Gastrocnemius medialis (tissue), 4 donors: Measurements from ENCODE around the gene TRIM46. TPM values are rescaled to one million over a fixed set of nuclear protein-coding genes. Genes with fewer than 3 reads are reported as not detected.

Source experiments
- ATAC-seq, 2 donors: fragments of 150-250 bp; one replicate each; pipeline ENCODE4 v1.9.1; 2016
- DNase-seq, 2 donors: peaks; one replicate each; pipeline ENCODE4 v3.0.0-alpha.2; 2019
- H3K27ac ChIP-seq, 4 donors: fragments of 200-600 bp; sonication (generic); 1 replicate in 1 of 4; 2 replicates in 3 of 4; pipeline ENCODE4 v1.5.1; 2016 to 2018; ENCODE audit warnings: mild to moderate bottlenecking in 2 of 4, moderate library complexity in 1 of 4
- H3K27me3 ChIP-seq, 3 donors: fragments of 200-600 bp; sonication (generic) in 2 of 3; 1 replicate in 1 of 3; 2 replicates in 2 of 3; pipeline versions ENCODE4 v1.5.1 to v1.6.0; 2016 to 2019; ENCODE audit warnings: mild to moderate bottlenecking in 1 of 3, moderate library complexity in 1 of 3
- H3K36me3 ChIP-seq, 2 donors: fragments of 200-600 bp; sonication (generic) in 1 of 2; one replicate each; pipeline ENCODE4 v1.5.1; 2017 to 2018
- H3K4me1 ChIP-seq, 2 donors: fragments of 200-600 bp; sonication (generic) in 1 of 2; one replicate each; pipeline ENCODE4 v1.5.1; 2016 to 2017; ENCODE audit warnings: mild to moderate bottlenecking in 2 of 2
- H3K4me3 ChIP-seq, 4 donors: fragments of 200-600 bp; sonication (generic) in 3 of 4; 1 replicate in 1 of 4; 2 replicates in 3 of 4; pipeline ENCODE4 v1.5.1; 2016 to 2019; ENCODE audit warnings: mild to moderate bottlenecking in 2 of 4
- H3K9me3 ChIP-seq, 3 donors: fragments of 200-600 bp; sonication (generic) in 2 of 3; 1 replicate in 1 of 3; 2 replicates in 2 of 3; pipeline ENCODE4 v1.5.1; 2016 to 2019
- CTCF ChIP-seq, 5 experiments: fragments of 450-650 bp in 3 of 5; fragments of 200-600 bp in 2 of 5; sonication (generic) in 2 of 5; IDR thresholded peaks in 4 of 5; conservative IDR thresholded peaks in 1 of 5; 1 replicate in 4 of 5; 2 replicates in 1 of 5; pipeline ENCODE4 v1.5.1; 2016 to 2019; ENCODE audit warnings: antibody characterized with exemption in 5 of 5, mild to moderate bottlenecking in 3 of 5, moderate library complexity in 3 of 5
- POLR2A ChIP-seq, 2 donors: fragments of 450-650 bp; IDR thresholded peaks; one replicate each; pipeline ENCODE4 v1.6.1; 2017; ENCODE audit warnings: antibody characterized with exemption in 2 of 2, mild to moderate bottlenecking in 2 of 2, moderate library complexity in 2 of 2
- in situ Hi-C, 4 donors: fragments of 200-750 bp; cut with MboI; loops; one replicate each; pipeline versions ENCODE4 v1.15.0 to v1.8.0; 2017; ENCODE audit warnings: low sequenced_read_pairs in 4 of 4
- intact Hi-C: fragments of 100-400 bp; cut with DNase I; formaldehyde crosslinking; loops from one replicate; pipeline ENCODE4 v1.15.1; 2023; ENCODE audit warnings: low total_unique reads
- total RNA-seq, 4 donors: library from RNA; depleted of rRNA; stranded (reverse); fragments of >200 nt; gene quantifications; one replicate each; pipeline versions ENCODE4 v1.1.0 to v1.2.3, GENCODE V29; 2016

Gene TRIM46
- total RNA-seq, 4 donors from 2014 or later, result not detected

DNA sequence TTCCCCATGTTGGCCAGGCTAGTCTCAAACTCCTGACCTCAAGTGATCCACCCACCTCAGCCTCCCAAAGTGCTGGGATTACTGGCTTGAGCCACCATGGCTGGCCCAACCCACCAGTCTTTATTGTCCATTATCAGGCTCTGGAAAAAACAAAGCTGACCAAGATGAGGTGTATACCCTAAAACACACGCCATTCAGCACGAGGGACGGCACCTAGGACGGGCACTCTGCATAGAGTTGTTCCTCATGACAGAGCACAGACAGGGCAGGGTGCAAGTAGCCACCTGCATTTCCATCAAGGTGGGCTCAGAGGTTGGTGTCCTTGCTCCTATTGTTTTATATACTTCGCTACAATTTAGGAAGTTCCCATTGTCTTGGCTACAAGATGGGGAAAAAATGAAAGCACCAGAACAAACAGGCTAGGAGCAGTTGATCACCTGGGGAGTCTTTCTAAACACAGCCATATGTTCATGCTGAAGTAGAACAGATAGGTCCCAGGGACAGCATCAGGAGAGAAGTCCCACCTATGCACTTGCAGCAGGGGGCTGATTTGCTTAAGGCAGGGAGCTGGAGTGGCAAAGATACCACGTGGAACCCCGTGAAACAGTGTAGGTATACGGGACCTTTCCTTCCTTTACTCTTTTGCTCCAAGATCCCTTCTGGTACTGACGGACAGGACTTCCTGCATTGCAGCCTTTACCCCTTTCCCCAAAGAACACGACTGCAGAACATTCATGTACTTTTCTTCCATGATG is 5.0 kb upstream of the TRIM46 start:
- no peak for ATAC-seq
- in situ Hi-C loops, result loop anchor here (5.0 kb wide), 1 partner anchor 76 kb away; no protein-coding TSS in a partner anchor
- no peak overlapping the region for H3K27ac ChIP-seq

DNA sequence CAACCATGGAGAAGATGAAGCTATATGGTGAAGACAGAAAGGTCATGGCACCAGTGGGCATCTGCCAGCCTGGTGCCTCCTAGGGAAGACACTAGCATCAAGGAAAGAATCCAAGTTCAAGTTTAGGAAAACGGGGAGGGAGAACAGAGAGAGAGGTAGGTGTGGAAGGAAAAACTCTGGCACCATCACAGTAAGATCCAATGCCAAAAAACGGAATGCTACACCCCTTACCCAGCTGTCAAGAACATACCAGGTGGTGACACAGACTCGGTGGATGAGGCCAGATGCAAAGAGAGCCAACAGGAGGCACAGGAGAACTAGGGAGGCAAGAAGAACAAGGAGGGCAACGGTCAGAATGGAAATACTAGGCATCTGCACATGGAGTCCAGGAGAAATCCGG is 4.1 kb upstream of the TRIM46 start:
- Histone ChIP-seq H3K36me3 (peaks cover 0 to 23% of the 10 kb centered on the region in 2 donors), H3K27me3 (peaks cover 9 to 10% (median 10%) of the 10 kb centered on the region in 3 donors), H3K4me1 (peaks cover 29% of the 10 kb centered on the region in 2 donors), H3K9me3 (no peaks in the 10 kb centered on the region), H3K4me3 (no peak overlapping the region), H3K27ac (no peak overlapping the region)
- in situ Hi-C loops, result loop anchor here (5.0 kb wide), 1 partner anchor 77 kb away; no protein-coding TSS in a partner anchor
- DNase-seq (no peak), ATAC-seq (no peak)
- intact Hi-C loops, result no loop called here
- no peak for TF ChIP-seq CTCF (IDR thresholded peaks at IDR 0.05 in 4 of 5, conservative IDR thresholded peaks at IDR 0.05 in 1 of 5)
- no peak for TF ChIP-seq POLR2A (IDR thresholded peaks at IDR 0.05)

More for the DNA sequence above, 5.0 kb upstream of the TRIM46 start:
- Histone ChIP-seq H3K36me3 (peaks cover 0 to 23% of the 10 kb centered on the region in 2 donors), H3K9me3 (no peaks in the 10 kb centered on the region), H3K4me1 (peaks cover 23 to 28% of the 10 kb centered on the region in 2 donors), H3K27me3 (peaks cover under 1 to 1% (median under 1%) of the 10 kb centered on the region in 3 donors), H3K4me3 (no peak overlapping the region)
- no peak for DNase-seq
- intact Hi-C loops, result no loop called here
- TF ChIP-seq POLR2A (IDR thresholded peaks at IDR 0.05), result no peak
- no peak for TF ChIP-seq CTCF (IDR thresholded peaks at IDR 0.05 in 4 of 5, conservative IDR thresholded peaks at IDR 0.05 in 1 of 5)

DNA sequence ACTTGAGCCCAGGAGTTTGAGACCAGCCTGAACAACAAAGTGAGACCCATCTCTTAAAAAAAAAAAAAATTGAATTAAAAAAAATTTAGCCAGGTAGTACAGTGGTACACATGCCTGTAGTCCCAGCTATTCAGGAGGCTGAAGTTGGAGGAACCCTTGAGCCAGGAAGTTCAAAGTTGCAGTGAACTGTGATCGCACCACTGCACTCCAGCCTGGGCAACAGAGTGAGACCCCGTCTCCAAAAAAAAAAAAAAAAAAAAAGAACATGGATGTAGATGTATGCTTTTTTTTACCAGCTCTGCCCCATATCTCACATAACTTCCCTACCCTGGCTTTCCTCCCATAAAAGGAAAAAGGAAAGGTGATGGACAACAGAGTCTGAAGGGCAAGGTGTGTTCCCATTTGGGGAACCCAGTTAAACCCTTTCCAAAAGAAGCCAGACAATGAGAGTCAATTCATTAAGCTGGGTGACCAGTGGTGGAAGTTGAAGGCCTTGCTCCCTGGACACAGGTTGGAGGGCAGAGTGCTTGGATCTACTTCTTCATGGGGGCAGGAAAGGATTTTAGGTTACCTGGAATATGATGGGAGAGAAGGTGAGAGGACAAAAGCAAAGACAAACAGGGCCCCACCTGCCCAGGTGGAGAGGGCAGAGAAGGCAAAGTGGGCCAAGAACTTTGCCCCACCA is 3.4 kb upstream of the TRIM46 start:
- intact Hi-C loops, result loop anchor here (5.0 kb wide), 1 partner anchor 57 kb away; no protein-coding TSS in a partner anchor

DNA sequence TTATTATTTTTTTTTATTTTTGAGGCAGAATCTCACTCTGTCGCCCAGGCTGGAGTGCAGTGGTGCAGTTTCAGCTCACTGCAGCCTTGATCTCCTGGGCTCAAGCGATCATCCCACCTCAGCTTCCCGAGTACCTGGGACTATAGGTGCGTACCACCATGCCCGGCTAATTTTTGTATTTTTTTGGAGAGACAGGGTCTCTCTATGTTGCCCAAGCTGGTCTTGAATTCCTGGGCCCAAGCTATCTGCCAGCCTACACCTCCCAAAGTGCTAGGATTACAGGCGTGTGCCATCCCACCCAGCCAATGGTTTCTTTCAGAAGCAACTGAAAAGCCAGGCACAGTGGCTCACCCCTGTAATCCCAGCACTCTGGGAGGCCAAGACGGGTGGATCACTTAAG is 2.8 kb upstream of the TRIM46 start:
- Histone ChIP-seq H3K9me3 (no peaks in the 10 kb centered on the region), H3K27me3 (peaks cover 15 to 21% (median 18%) of the 10 kb centered on the region in 3 donors), H3K36me3 (peaks cover 0 to 23% of the 10 kb centered on the region in 2 donors), H3K4me3 (no peak overlapping the region), H3K27ac (no peak overlapping the region), H3K4me1 (peaks cover 28 to 29% of the 10 kb centered on the region in 2 donors)
- intact Hi-C loops (loop anchor here (5.0 kb wide), 1 partner anchor 56 kb away; no protein-coding TSS in a partner anchor), in situ Hi-C loops (no loop called here)
- DNase-seq, result no peak
- ATAC-seq, result no peak
- TF ChIP-seq POLR2A (IDR thresholded peaks at IDR 0.05) (no peak), CTCF (IDR thresholded peaks at IDR 0.05 in 4 of 5, conservative IDR thresholded peaks at IDR 0.05 in 1 of 5) (no peak)

More for the DNA sequence above, 3.4 kb upstream of the TRIM46 start:
- ATAC-seq, result no peak
- no peak for DNase-seq
- Histone ChIP-seq H3K27me3 (peaks cover 15 to 17% (median 16%) of the 10 kb centered on the region in 3 donors), H3K4me3 (no peak overlapping the region), H3K27ac (no peak overlapping the region), H3K36me3 (peaks cover 0 to 23% of the 10 kb centered on the region in 2 donors), H3K9me3 (no peaks in the 10 kb centered on the region), H3K4me1 (peaks cover 29% of the 10 kb centered on the region in 2 donors)
- TF ChIP-seq CTCF (IDR thresholded peaks at IDR 0.05 in 4 of 5, conservative IDR thresholded peaks at IDR 0.05 in 1 of 5) (no peak), POLR2A (IDR thresholded peaks at IDR 0.05) (no peak)
- in situ Hi-C loops, result no loop called here
